KBM-7 (cell line): ENCODE data around the gene DAZAP2.
A peak's percentile ranks its signal among the peaks of the same experiment; 100 is the strongest.
"Not testable (repeated sequence)": the region's sequence is repeated elsewhere in the genome, so short reads cannot be mapped to it uniquely, and the experiment has no call there.

ENCODE experiments used
- DNase-seq: peaks from one replicate; pipeline ENCODE4 v3.0.0-alpha.2; 2015
- in situ Hi-C: fragments of 300-500 bp; cut with MboI; formaldehyde crosslinking; loops from 2 replicates; pipeline ENCODE4 v1.14.3; 2020; ENCODE audit warnings: low sequenced_read_pairs, low pct_unique_long_range_greater_than_20kb, mixed read lengths

DAZAP2 gene

GRCh38 chr12:51214895-51215294 lies 23.7 kb upstream of the DAZAP2 start:
- in situ Hi-C loops = no loop called here

DNA sequence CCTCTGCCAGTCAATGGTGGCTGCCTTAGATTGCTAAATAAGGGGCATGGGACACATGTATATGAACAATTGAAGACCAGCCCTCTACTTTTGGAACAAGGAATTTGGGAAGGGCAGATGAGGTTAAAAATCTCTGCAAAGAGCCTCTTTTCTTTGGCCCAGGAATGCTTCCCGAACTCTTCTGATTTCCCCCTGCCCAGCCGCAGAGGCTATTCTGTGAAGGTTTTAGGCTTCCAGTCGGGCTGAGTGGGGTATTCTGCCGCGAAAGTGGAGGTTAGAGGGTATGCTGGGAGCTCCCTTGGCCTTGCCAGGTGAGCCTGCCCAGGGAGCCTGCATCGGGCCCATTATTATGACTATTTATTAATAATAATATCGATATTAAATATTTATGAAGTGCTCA lies 22.0 kb upstream of the DAZAP2 start:
- DNase-seq = no peak
- in situ Hi-C loops = no loop called here

More at GRCh38 chr12:51214895-51215294, 23.7 kb upstream of the DAZAP2 start:
- no peak for DNase-seq

GRCh38 chr12:51217133-51217967 lies 21.3 kb upstream of the DAZAP2 start:
- in situ Hi-C loops = no loop called here
- peak; percentile 30 for DNase-seq

DNA sequence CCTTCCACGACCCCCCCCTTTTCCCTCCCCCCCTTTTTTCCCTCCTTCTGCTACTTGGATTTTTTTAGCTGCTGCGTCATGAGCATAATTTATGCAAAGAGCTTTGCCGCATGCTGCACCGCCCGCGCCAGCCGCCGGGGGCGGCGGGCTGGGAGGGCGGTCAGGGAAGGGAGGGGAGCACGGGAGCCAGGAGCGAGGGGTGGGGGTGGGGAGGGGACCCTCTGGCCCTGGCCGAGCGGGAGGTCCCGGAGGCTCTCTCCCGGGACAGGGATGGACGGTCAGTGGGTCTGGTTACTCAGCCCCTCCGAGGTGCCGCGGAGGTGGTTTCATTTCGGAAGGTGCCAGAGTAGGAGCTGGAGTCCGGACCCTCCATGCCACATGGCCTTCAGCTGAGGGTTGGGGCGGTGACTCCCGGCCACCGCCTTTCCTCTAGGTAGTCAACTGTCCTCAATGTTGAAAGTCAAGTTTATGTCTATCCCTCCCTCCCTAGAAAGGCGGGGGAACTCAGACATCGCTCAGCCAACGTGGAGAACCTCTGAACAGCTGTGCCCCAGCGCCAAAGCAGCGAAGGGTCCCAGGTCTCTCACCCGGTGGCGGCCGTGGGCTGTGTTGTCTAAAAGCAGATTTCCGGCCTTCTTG lies 20.5 kb upstream of the DAZAP2 start, which contains the start of gene POU6F1:
Gene POU6F1, minus strand, starts transcription at position 95 of the 639 bp plus-strand sequence. CDS start 11,226 bp downstream, outside the sequence.
- peak; percentile 84 for DNase-seq
- in situ Hi-C loops = no loop called here

DNA sequence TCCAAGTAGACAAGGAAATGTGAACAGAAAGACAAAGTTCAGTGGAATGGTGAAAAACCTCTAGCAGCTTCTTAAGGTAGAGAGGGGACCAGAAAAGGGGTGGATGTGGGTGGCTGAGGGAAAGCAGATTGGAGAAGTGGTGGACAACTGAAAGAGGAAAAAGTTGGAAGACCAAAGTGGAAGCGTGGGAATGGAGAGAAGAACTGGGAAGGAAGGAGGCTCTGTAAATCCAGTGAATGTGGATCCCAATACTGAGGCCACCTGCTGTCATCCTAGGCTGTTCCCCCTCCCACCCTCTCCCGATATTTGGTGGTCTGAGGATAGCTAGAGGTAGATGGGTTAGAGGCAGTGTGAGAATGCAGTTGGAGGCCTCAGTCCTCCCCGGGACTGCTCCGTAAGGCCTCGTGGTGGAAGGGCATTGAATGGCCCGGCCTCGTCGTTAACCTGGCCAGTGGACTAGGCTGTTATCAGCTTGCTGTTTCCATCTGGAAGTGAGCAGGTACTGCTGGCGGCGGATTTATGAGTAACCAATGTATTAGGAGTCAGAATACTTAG lies 19.9 kb upstream of the DAZAP2 start:
- no peak for DNase-seq
- in situ Hi-C loops = no loop called here

DNA sequence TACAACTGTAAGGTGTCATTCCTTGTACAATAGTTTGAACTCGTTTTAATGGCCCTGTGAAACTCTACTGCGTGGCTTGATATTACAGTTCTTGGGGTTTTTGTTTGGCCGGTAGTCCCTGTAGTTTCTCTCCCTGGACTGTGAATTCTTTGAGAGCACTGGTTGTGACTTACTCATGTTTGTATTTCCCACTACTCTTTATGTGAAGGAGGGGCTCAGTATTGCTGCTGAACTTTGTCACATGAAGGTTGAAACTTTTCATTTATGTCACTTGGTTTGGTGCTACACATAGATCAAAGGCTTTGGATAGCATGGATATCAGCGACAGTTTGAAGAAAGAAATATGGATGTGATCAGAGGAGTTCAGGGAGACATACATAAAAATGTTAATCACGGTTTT lies 19.3 kb upstream of the DAZAP2 start:
- no peak for DNase-seq
- in situ Hi-C loops = no loop called here

DNA sequence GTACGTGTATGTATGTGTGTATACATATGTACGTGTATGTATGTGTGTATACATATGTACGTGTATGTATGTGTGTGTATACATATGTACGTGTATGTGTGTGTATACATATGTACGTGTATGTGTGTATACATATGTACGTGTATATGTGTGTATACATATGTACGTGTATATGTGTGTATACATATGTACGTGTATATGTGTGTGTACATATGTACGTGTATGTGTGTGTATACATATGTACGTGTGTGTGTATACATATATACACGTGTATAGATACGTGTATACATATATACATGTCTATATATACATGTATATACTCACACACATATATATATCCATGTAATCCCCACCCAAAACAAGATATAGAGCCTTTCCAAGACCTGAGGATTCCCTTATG lies 18.8 kb upstream of the DAZAP2 start:
- DNase-seq, in situ Hi-C loops: not testable (repeated sequence)

GRCh38 chr12:51222461-51222860 lies 16.2 kb upstream of the DAZAP2 start:
- in situ Hi-C loops = no loop called here
- no peak for DNase-seq

GRCh38 chr12:51224625-51225024 lies 14.0 kb upstream of the DAZAP2 start:
- in situ Hi-C loops = no loop called here

DNA sequence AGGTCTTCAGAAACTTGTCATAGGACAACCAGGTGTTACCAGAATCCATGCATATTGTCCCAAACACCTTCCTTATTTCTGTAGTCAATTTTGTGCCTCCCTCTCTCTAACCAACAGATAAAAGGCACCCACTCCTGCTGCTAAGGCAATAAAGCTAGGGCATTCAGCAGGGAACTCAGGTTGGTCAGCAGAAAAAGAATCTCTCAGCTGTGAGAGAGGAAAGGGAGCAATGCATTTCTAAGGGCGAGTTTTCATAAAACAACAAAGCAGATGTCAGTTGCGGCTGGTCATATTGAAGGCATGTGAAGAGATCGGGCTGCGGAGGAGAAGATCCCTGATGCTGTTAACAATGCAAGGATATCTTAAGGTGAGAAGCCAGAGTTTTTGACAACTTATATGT lies 13.4 kb upstream of the DAZAP2 start:
- in situ Hi-C loops = no loop called here
- DNase-seq = no peak

More at GRCh38 chr12:51224625-51225024, 14.0 kb upstream of the DAZAP2 start:
- DNase-seq = no peak

- in situ Hi-C loops = no loop called here
- no peak for DNase-seq
These were observed 12.9 kb upstream of the DAZAP2 start for GRCh38 chr12:51225771-51226170.

GRCh38 chr12:51227112-51227511 lies 11.5 kb upstream of the DAZAP2 start:
- DNase-seq, in situ Hi-C loops: not testable (repeated sequence)

DNA sequence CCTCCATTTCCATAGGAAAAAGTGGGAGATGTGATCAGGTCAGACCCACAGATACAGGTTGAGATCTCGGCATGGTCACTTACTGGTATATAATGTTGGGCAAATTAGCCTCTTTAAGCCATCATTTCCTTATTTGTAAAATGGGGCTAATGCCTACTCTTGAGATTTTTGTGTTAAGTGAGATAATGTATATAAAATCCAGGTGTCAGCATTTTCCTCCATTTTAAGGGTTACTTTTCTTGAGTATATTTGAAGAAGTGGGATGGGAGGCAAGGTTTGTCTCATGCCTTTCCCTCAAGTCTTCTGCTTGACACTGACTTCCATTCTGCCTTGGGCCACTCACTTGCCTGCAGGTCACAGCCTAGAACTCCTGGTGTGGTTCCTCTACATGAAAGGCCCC lies 10.7 kb upstream of the DAZAP2 start:
- in situ Hi-C loops = no loop called here

DNA sequence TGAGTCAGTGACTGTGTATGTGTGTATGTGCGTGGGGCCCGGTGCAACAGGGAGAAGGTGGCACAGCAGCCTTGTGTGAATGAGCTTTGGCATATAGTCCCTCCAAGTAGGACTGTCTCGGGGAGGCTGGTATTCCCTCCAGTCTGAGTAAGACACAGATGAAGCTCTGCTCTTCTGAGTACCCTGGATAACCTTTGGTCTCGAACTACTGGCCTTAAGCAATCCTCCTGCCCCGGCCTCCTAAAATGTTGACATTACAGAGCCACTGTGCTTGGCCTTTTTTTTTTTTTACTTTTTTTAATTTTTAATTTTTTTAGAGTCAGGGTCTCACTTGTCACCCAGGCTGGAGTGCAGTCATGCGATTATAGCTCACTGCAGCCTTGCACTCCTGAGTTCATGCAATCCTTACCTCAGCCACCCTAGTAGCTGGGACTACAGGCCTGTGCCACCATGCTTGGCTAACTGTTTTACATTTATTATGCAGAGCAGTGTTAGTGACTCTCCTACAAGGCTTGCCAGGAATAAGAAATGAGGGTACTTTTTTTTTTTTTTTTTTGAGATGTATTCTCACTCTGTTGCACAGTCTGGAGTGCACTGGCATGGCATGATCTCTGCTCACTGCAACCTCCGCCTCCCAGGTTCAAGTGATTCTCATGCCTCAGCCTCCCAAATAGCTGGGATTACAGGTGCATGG lies 9.4 kb upstream of the DAZAP2 start:
- in situ Hi-C loops = no loop called here

More for the DNA sequence above, 10.7 kb upstream of the DAZAP2 start:
- no peak for DNase-seq

DNA sequence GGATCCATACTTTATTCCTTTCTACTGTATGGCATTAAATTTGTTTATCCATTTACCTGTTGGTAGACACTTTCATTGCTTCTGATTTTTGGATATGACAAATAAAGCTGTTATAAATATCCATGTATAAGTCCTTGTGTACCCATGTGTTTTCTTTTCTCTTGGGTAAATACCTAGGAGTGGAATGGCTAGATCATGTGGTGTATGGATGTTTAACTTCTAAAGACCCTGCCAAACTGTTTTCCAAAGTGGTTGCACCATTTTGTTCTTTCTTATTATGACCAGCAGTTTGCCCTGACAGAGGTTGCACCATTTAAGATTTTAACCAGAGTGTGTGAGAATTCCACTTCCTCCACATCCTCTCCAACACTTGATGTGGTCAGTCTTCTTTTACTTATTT lies 6.0 kb upstream of the DAZAP2 start:
- DNase-seq = no peak
- in situ Hi-C loops = no loop called here

More for the DNA sequence above, 9.4 kb upstream of the DAZAP2 start:
- no peak for DNase-seq

DNA sequence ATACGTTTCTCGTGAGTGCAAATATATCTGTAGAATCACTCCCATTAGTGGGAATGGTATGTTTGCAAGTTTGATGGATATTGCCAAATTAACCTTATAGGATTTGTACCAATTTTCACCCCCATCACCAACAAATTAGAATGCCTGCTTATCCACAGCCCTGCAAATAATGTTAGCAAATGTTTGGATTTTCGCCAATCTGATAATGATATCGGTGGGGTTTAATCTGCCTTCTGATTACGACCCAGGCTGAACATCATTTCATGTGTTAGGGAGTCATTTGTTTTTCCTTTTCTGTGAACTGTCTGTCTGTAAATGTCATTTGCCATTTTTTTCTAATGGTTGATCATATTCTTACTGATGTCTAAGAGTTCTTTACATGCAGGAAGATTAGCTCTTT lies 4.1 kb upstream of the DAZAP2 start:
- in situ Hi-C loops = no loop called here
- no peak for DNase-seq

- in situ Hi-C loops = no loop called here
- no peak for DNase-seq
These were observed 553 bp upstream of the DAZAP2 start for GRCh38 chr12:51238037-51238509.

DNA sequence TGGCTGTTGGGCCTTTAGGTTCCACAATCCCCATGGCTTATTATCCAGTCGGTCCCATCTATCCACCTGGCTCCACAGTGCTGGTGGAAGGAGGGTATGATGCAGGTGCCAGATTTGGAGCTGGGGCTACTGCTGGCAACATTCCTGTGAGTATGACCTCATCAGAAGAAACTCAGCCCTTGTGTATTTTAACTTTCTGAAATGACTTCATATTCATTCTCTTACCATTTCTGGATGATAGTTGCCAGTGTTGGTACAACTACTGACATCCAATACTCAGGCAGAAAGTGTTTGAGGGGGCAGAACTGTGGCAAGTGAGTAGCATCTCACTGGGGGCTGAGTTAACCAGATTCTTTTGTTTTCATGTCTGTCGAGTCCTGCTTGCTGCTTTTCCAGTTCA lies 2.3 kb downstream of the DAZAP2 start:
- in situ Hi-C loops = no loop called here
- DNase-seq = no peak

DNA sequence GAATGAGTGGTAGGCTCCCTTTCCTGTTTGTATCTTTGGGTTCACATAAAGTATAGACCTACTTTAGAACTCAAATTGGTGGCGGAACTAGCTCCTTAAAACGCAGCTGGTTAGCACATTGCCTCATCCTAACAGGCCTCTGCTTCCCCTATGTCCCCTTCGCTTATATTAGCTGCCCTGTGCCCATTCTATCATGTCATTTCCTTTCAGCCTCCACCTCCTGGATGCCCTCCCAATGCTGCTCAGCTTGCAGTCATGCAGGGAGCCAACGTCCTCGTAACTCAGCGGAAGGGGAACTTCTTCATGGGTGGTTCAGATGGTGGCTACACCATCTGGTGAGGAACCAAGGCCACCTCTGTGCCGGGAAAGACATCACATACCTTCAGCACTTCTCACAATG lies 3.5 kb downstream of the DAZAP2 start:
- in situ Hi-C loops = no loop called here
- no peak for DNase-seq
